B cell (primary cell): ENCODE results near the gene CEP164. TPM values are rescaled to one million over a fixed set of nuclear protein-coding genes. Genes with fewer than 3 reads are reported as not detected.

Source experiments
- ATAC-seq: fragments of 200-7000 bp; cut with Tn5 transposase; one replicate; pipeline ENCODE4 v1.10.0; 2021; ENCODE audit warnings: low read depth, mild to moderate bottlenecking, moderate number of reproducible peaks, moderate library complexity
- CTCF ChIA-PET: fragments of 350-600 bp; sonication (Branson Sonifier 250); formaldehyde crosslinking; loops from one replicate; lab custom pipeline; 2021; ENCODE audit warnings: antibody characterized with exemption, inconsistent platforms; lab: Charles Lee
- POLR2A ChIA-PET: fragments of 350-600 bp; sonication (Branson Sonifier 250); formaldehyde crosslinking; loops from one replicate; lab custom pipeline; 2021; ENCODE audit warnings: antibody characterized with exemption; lab: Charles Lee
- DNase-seq: peaks from one replicate; pipeline ENCODE4 v3.0.0; 2013
- H2AFZ ChIP-seq: 2 replicates; pipeline ENCODE4 v1.6.1; 2012; ENCODE audit warnings: mild to moderate bottlenecking, low read depth, low read length; ENCODE audit not compliant: insufficient read depth, poor library complexity, severe bottlenecking
- H3K27ac ChIP-seq, 2 donors: 1 replicate in 1 of 2; 2 replicates in 1 of 2; pipeline ENCODE4 v1.5.1; 2012 to 2013; ENCODE audit warnings: low read length in 2 of 2, mild to moderate bottlenecking in 2 of 2, moderate library complexity in 1 of 2
- H3K27me3 ChIP-seq, 4 experiments: fragments of 200-600 bp in 1 of 4; sonication (generic) in 1 of 4; replicated peaks in 1 of 4; 1 replicate in 2 of 4; 2 replicates in 2 of 4; pipeline versions ENCODE4 v1.6.1 to v1.7.0; 2013 to 2016; ENCODE audit warnings: low read length in 3 of 4, mild to moderate bottlenecking in 2 of 4, mixed read lengths in 1 of 4, moderate library complexity in 1 of 4; ENCODE audit not compliant: insufficient read depth in 4 of 4, control insufficient read depth in 3 of 4; ENCODE audit errors: control extremely low read depth in 1 of 4
- H3K36me3 ChIP-seq, 2 experiments: replicated peaks in 1 of 2; 1 replicate in 1 of 2; 2 replicates in 1 of 2; pipeline versions ENCODE4 v1.6.1 to v1.7.1; 2013; ENCODE audit warnings: low read length in 1 of 2; ENCODE audit not compliant: insufficient read depth in 2 of 2, control insufficient read depth in 1 of 2; ENCODE audit errors: control extremely low read depth in 1 of 2, extremely low read depth in 1 of 2
- H3K4me1 ChIP-seq, 2 donors: fragments of 200-600 bp in 1 of 2; sonication (generic) in 1 of 2; 1 replicate in 1 of 2; 2 replicates in 1 of 2; pipeline versions ENCODE4 v1.5.1 to v1.6.1; 2013 to 2017; ENCODE audit warnings: low read length in 2 of 2; ENCODE audit not compliant: control insufficient read depth in 2 of 2, insufficient read depth in 2 of 2
- H3K4me2 ChIP-seq: replicated peaks from 2 replicates; pipeline ENCODE3; 2012; ENCODE audit warnings: mild to moderate bottlenecking, low read depth, low read length; ENCODE audit not compliant: poor library complexity, severe bottlenecking
- H3K4me3 ChIP-seq, 5 experiments: fragments of 200-600 bp in 1 of 5; sonication (generic) in 1 of 5; 1 replicate in 3 of 5; 2 replicates in 2 of 5; pipeline versions ENCODE4 v1.5.1 to v1.7.0; 2011 to 2016; ENCODE audit warnings: low read length in 4 of 5, mild to moderate bottlenecking in 4 of 5, low read depth in 2 of 5, control low read depth in 1 of 5, moderate library complexity in 1 of 5; ENCODE audit not compliant: insufficient read depth in 1 of 5; ENCODE audit errors: control extremely low read depth in 1 of 5, extremely low read depth in 1 of 5
- H3K79me2 ChIP-seq: fragments of 200-600 bp; sonication (generic); one replicate; pipeline ENCODE4 v1.6.0; 2016; ENCODE audit warnings: low read length; ENCODE audit not compliant: control insufficient read depth, insufficient read depth
- H3K9ac ChIP-seq: fragments of 200-600 bp; sonication (generic); 2 replicates; pipeline ENCODE4 v1.6.1; 2017; ENCODE audit warnings: mild to moderate bottlenecking, low read length, moderate library complexity
- H3K9me3 ChIP-seq, 3 donors: one replicate each; pipeline versions ENCODE4 v1.6.1 to v1.7.1; 2013; ENCODE audit warnings: low read length in 2 of 3; ENCODE audit not compliant: control insufficient read depth in 2 of 3, insufficient read depth in 1 of 3; ENCODE audit errors: control extremely low read depth in 1 of 3
- H4K20me1 ChIP-seq: 2 replicates; pipeline ENCODE4 v1.6.0; 2012; ENCODE audit warnings: mild to moderate bottlenecking, low read length; ENCODE audit not compliant: insufficient read depth, control insufficient read depth, poor library complexity, severe bottlenecking
- H3K27ac Mint-ChIP-seq: one replicate; pipeline ENCODE4 v1.8.0; 2021; ENCODE audit warnings: mixed read lengths
- H3K27me3 Mint-ChIP-seq: one replicate; pipeline ENCODE4 v1.8.0; 2021; ENCODE audit warnings: mixed read lengths
- H3K4me1 Mint-ChIP-seq: one replicate; pipeline ENCODE4 v1.8.0; 2021; ENCODE audit warnings: mixed read lengths
- H3K4me3 Mint-ChIP-seq: one replicate; pipeline ENCODE4 v1.8.0; 2021; ENCODE audit warnings: mixed read lengths
- H3K9me3 Mint-ChIP-seq: one replicate; pipeline ENCODE4 v1.8.0; 2022; ENCODE audit warnings: mixed read lengths; ENCODE audit not compliant: insufficient read depth
- EZH2 ChIP-seq: IDR thresholded peaks from 2 replicates; pipeline ENCODE4 v1.6.1; 2012; ENCODE audit warnings: borderline replicate concordance, low read depth, mild to moderate bottlenecking, moderate library complexity, low read length; ENCODE audit not compliant: insufficient read depth, poor library complexity, severe bottlenecking
- WGBS: methylation state at CpG from one replicate; pipeline ENCODE4 v1.1.5; 2013; ENCODE audit warnings: missing lambda C conversion rate; ENCODE audit not compliant: insufficient coverage; 5-methylcytosine and 5-hydroxymethylcytosine counted together
- intact Hi-C: fragments of 100-400 bp; cut with micrococcal nuclease; formaldehyde crosslinking; loops from one replicate; pipeline ENCODE4 v1.10.0; 2022
- polyA plus RNA-seq: library from polyadenylated mRNA; depleted of rRNA; stranded (reverse); fragments of >200 nt; gene quantifications from 2 replicates; pipeline ENCODE4 v1.2.3, GENCODE V29; 2012
- total RNA-seq, 2 donors: library from RNA; stranded (reverse); fragments of 120-200 nt in 1 of 2; gene quantifications; 1 replicate in 1 of 2; 2 replicates in 1 of 2; pipeline versions ENCODE4 v1.2.3 to v1.2.4, GENCODE V29; 2013 to 2022
- TF ChIP-seq, protein P1 (sequence below): fragments of 200-600 bp; IDR thresholded peaks from one replicate; pipeline ENCODE4 v1.8.0; 2022; ENCODE audit warnings: antibody characterized with exemption, mild to moderate bottlenecking

The CEP164 gene
- total and polyA plus RNA-seq, 2 donors (not counting 1 experiment from before 2014, with no cell fraction given): 31.5 to 54.8 TPM

DNA sequence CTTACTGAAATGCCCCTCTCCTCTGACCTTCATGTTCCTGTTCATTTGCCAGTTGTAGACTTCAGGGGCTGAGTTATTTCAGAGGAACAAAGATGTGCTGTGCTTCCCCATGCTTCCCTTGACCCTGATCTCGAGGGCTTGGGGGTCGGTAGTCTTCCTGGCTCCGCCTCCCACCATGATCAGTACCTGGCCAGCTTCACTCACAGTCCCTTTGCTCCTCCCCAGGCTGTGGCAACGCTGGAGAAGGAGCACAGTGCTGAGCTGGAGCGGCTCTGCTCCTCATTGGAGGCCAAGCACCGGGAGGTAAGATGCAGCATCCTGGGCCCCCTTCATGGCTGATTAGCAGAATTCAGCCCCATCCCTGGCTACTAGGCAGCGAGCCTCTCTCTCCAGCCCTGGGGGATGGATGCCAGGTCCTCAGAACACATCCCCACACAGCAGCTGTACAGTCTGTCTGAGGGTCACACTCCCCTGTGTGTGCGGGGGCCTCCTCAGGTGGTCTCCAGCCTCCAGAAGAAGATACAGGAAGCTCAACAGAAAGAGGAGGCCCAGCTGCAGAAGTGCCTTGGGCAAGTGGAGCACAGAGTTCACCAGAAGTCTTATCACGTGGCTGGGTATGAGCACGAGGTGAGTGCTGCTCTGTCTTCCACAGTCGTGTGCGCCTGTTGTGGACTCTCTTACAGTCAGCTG lies 64.5 kb downstream of the CEP164 start:
- Histone ChIP-seq H3K79me2 (no peaks in the 10 kb centered on the region), H4K20me1 (no peaks in the 10 kb centered on the region), H3K27ac (no peak overlapping the region), H3K4me1 (no peaks in the 10 kb centered on the region), H3K27me3 (no peaks in the 10 kb centered on the region), H3K9me3 (peaks cover 0 to 6% (median 0%) of the 10 kb centered on the region in 3 donors), H3K36me3 (peaks cover 0 to 67% of the 10 kb centered on the region in 2 experiments), H3K4me2 (no peak overlapping the region), H3K9ac (no peak overlapping the region), H2AFZ (no peak overlapping the region), H3K4me3 (no peak overlapping the region)
- POLR2A ChIA-PET: no interaction called here
- H3K9me3 Mint-ChIP-seq: no peaks in the 10 kb centered on the region
- CTCF ChIA-PET: interaction anchor here (0.7 kb wide), 1 partner anchor 427 kb away, joined by 3 read pairs; no protein-coding TSS in a partner anchor
- no peak overlapping the region for H3K4me3 Mint-ChIP-seq
- no peak overlapping the region for H3K27ac Mint-ChIP-seq
- intact Hi-C loops: no loop called here
- DNase-seq (no peak), ATAC-seq (no peak)
- WGBS: 95% methylated on average over 11 of the region's 12 CpGs
- TF ChIP-seq, protein P1, sequence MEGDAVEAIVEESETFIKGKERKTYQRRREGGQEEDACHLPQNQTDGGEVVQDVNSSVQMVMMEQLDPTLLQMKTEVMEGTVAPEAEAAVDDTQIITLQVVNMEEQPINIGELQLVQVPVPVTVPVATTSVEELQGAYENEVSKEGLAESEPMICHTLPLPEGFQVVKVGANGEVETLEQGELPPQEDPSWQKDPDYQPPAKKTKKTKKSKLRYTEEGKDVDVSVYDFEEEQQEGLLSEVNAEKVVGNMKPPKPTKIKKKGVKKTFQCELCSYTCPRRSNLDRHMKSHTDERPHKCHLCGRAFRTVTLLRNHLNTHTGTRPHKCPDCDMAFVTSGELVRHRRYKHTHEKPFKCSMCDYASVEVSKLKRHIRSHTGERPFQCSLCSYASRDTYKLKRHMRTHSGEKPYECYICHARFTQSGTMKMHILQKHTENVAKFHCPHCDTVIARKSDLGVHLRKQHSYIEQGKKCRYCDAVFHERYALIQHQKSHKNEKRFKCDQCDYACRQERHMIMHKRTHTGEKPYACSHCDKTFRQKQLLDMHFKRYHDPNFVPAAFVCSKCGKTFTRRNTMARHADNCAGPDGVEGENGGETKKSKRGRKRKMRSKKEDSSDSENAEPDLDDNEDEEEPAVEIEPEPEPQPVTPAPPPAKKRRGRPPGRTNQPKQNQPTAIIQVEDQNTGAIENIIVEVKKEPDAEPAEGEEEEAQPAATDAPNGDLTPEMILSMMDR: no peak
- no peak for TF ChIP-seq EZH2
- H3K4me1 Mint-ChIP-seq: no peaks in the 10 kb centered on the region
- no peaks in the 10 kb centered on the region for H3K27me3 Mint-ChIP-seq

DNA sequence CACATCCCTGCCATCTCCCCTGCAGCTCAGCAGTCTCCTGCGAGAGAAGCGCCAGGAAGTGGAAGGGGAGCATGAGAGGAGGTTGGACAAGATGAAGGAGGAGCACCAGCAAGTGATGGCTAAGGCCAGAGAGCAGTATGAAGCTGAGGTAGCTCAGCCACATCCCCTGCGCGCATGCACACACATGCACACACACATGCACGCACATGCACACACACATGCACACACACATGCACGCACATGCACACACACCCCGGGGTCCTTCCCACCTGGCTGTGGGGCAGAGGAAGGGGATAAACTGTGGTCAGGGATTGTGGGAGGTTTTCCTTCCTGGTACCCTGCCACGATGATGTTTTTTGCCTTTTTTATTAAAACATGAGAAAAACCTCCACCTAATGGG lies 65.3 kb downstream of the CEP164 start:
- DNase-seq (no peak), ATAC-seq (no peak)
- H2AFZ ChIP-seq: no peak overlapping the region
- H4K20me1 ChIP-seq: no peaks in the 10 kb centered on the region
- H3K27ac ChIP-seq: no peak overlapping the region
- H3K27me3 ChIP-seq: no peaks in the 10 kb centered on the region
- CTCF ChIA-PET: no interaction called here
- H3K4me1 ChIP-seq: no peaks in the 10 kb centered on the region
- Mint-ChIP-seq H3K9me3 (no peaks in the 10 kb centered on the region), H3K4me3 (no peak overlapping the region), H3K4me1 (no peaks in the 10 kb centered on the region), H3K27ac (no peak overlapping the region), H3K27me3 (no peaks in the 10 kb centered on the region)
- no peak overlapping the region for H3K4me2 ChIP-seq
- no peak for TF ChIP-seq EZH2
- TF ChIP-seq, protein P1: no peak
- H3K9ac ChIP-seq: no peak overlapping the region
- H3K36me3 ChIP-seq: peaks cover 0 to 67% of the 10 kb centered on the region in 2 experiments
- H3K4me3 ChIP-seq: no peak overlapping the region
- no peaks in the 10 kb centered on the region for H3K79me2 ChIP-seq
- WGBS: no CpG with 5 or more reads among the region's 8 CpGs
- intact Hi-C loops: no loop called here
- POLR2A ChIA-PET: no interaction called here
- peaks cover 0 to 10% (median 0%) of the 10 kb centered on the region in 3 donors for H3K9me3 ChIP-seq
